Adrenal gland (tissue), 12 donors: ENCODE results near the gene INTS1. TPM values are rescaled to one million over a fixed set of nuclear protein-coding genes. Genes with fewer than 3 reads are reported as not detected.
A peak's percentile ranks its signal among the peaks of the same experiment; 100 is the strongest.

Source experiments
- DNase-seq, 7 donors: peaks; one replicate each; pipeline ENCODE4 v3.0.0-alpha.2; 2019 to 2020
- H3K27ac ChIP-seq, 5 donors: fragments of 200-600 bp; sonication (generic) in 4 of 5; 1 replicate in 3 of 5; 2 replicates in 2 of 5; pipeline versions ENCODE4 v1.5.1 to v1.8.0; 2016 to 2020; ENCODE audit warnings: mild to moderate bottlenecking in 1 of 5
- H3K27me3 ChIP-seq: fragments of 200-600 bp; 2 replicates; pipeline ENCODE4 v1.8.0; 2021
- H3K36me3 ChIP-seq, 2 donors: fragments of 200-600 bp; replicated peaks in 1 of 2; 1 replicate in 1 of 2; 2 replicates in 1 of 2; pipeline versions ENCODE4 v1.5.1 to v1.8.0; 2018 to 2022
- H3K4me1 ChIP-seq, 2 donors: fragments of 200-600 bp; replicated peaks in 1 of 2; 1 replicate in 1 of 2; 2 replicates in 1 of 2; pipeline versions ENCODE4 v1.5.1 to v1.8.0; 2018 to 2021
- H3K4me3 ChIP-seq, 4 donors: fragments of 200-600 bp; sonication (generic) in 3 of 4; one replicate each; pipeline ENCODE4 v1.5.1; 2016 to 2018
- H3K9me3 ChIP-seq, 3 donors: fragments of 200-600 bp; sonication (generic) in 1 of 3; replicated peaks in 1 of 3; 1 replicate in 2 of 3; 2 replicates in 1 of 3; pipeline versions ENCODE4 v1.5.1 to v1.8.0; 2016 to 2021
- CTCF ChIP-seq, 6 experiments: fragments of 450-650 bp in 4 of 6; fragments of 200-600 bp in 2 of 6; sonication (generic) in 1 of 6; IDR thresholded peaks; 1 replicate in 5 of 6; 2 replicates in 1 of 6; pipeline versions ENCODE4 v1.5.1 to v1.8.0; 2016 to 2021; ENCODE audit warnings: antibody characterized with exemption in 6 of 6, mild to moderate bottlenecking in 2 of 6, moderate library complexity in 1 of 6
- POLR2A ChIP-seq, 2 donors: fragments of 450-650 bp; IDR thresholded peaks; one replicate each; pipeline ENCODE4 v1.6.1; 2017; ENCODE audit warnings: antibody characterized with exemption in 2 of 2, mild to moderate bottlenecking in 2 of 2, moderate library complexity in 1 of 2
- WGBS, 4 donors: extraction: QIAGEN DNeasy Blood & Tissue Kit in 2 of 4; methylation state at CpG; one replicate each; pipeline versions ENCODE4 v1.1.5 to v1.1.7; 2013 to 2017; 5-methylcytosine and 5-hydroxymethylcytosine counted together
- intact Hi-C, 2 donors: fragments of 100-400 bp; cut with DNase I; formaldehyde crosslinking; loops; one replicate each; pipeline versions ENCODE4 v1.14.1 to v1.15.0; 2022 to 2023
- polyA plus RNA-seq, 3 donors: library from polyadenylated mRNA; stranded (reverse); fragments of 200-250 nt in 2 of 3; fragments of 350-450 nt in 1 of 3; fragmentation: Illumina TruSeq in 1 of 3; extraction: RNeasy Lipid Tissue Mini Kit (QIAGEN cat#74804) in 1 of 3; gene quantifications; one replicate each; pipeline ENCODE4 v1.2.3, GENCODE V29; 2013 to 2014
- total RNA-seq, 9 donors: library from RNA; depleted of rRNA in 4 of 9; stranded (reverse); fragments of >200 nt in 4 of 9; fragments of 120-200 nt in 1 of 9; fragmentation: NEBNext Ultra II Directional in 1 of 9; extraction: Animal tissue kit (Norgen Biotek cat#: 25700) in 1 of 9; gene quantifications; one replicate each; pipeline versions ENCODE4 v1.1.0 to v1.2.4, GENCODE V29; 2013 to 2023
- donor health status: healthy with polysubstance abuse.
- donor health status: Bipolar disorder and iron deficiency.
- donor health status: DM: yes; HTN: yes; CAD: no.
- donor health status: DM: no; HTN: no; CAD: no.
- donor health status: DM: no; HTN: no; CAD: no.
- donor health status: DM: yes; HTN: yes; CAD: no.

INTS1 gene
- total and polyA plus RNA-seq, 12 donors = 4.7 to 152 (median 72.8) TPM

DNA sequence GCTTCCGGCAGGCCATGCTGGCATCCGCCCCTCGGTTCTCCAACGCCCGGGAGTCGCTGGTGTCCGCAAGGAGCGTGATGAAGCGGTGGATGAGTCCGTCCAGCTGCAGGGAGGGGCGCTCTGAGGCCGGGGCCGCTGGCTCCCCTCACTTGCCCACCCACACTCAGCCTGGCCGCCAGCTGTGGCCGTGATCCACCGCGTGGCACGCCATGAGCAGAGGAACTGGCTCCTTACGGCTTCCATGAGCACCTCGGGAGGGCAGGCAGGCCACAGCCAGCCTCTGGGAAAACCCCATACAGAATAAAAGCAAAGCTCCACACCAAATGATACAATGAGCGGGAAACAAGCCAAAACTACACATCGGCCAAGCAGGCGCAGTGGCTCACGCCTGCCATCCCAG lies 29.5 kb downstream of the INTS1 start:
- H3K4me1 ChIP-seq = peaks cover 0 to 3% of the 10 kb centered on the region in 2 donors
- H3K27me3 ChIP-seq = no peaks in the 10 kb centered on the region
- no peak overlapping the region for H3K4me3 ChIP-seq
- peaks cover 0 to 70% of the 10 kb centered on the region in 2 donors for H3K36me3 ChIP-seq
- intact Hi-C loops = loop anchor here (5.0 kb wide), 3 partner anchors 37 to 282 kb away; no protein-coding TSS in a partner anchor
- no peak overlapping the region for H3K27ac ChIP-seq
- 86 to 95% (median 90%) methylated on average over 7 to 24 of the region's 24 CpGs for WGBS, 4 donors
- no peaks in the 10 kb centered on the region for H3K9me3 ChIP-seq
- TF ChIP-seq POLR2A (IDR thresholded peaks at IDR 0.05) (no peak), CTCF (IDR thresholded peaks at IDR 0.05) (no peak)
- no peak for DNase-seq

- DNase-seq = peak; percentile 82 to 95 (median 91)
- Histone ChIP-seq H3K27ac (no peak overlapping the region), H3K9me3 (no peaks in the 10 kb centered on the region), H3K4me3 (no peak overlapping the region), H3K4me1 (peaks cover 0 to 3% of the 10 kb centered on the region in 2 donors), H3K27me3 (no peaks in the 10 kb centered on the region), H3K36me3 (peaks cover 0 to 70% of the 10 kb centered on the region in 2 donors)
- intact Hi-C loops = loop anchor here (5.0 kb wide), 3 partner anchors 37 to 282 kb away; no protein-coding TSS in a partner anchor
- no peak for TF ChIP-seq POLR2A (IDR thresholded peaks at IDR 0.05)
- peak; percentile 82 to 98 (median 93) for TF ChIP-seq CTCF (IDR thresholded peaks at IDR 0.05)
- WGBS, 4 donors = 17 to 37% (median 27%) methylated on average over 22 to 37 of the region's 37 CpGs
These were observed 30.2 kb downstream of the INTS1 start for GRCh38 chr7:1473864-1474512.

DNA sequence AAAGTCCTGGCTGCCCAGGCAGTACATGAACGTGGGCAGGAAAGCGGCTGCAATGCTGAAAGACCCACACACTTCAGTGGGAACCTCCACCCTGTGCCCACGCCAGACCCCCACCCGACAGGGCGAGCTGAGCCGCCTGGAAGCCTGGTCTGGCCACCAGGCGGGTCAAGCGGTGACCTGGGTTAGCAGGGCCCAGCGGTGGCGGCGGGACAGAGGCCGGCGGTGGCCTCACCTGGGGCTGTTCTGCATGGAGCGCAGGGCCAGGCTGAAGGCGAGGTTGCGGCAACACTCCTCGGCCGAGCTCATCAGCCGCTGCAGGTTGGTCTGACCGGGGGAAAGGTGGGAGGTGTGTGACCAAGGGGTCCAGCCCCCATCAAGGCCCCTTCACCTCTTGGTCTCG lies 33.3 kb downstream of the INTS1 start:
- no peaks in the 10 kb centered on the region for H3K27me3 ChIP-seq
- H3K9me3 ChIP-seq = no peaks in the 10 kb centered on the region
- 95 to 99% (median 96%) methylated on average over 19 to 21 of the region's 21 CpGs for WGBS, 4 donors
- DNase-seq = no peak
- no peak overlapping the region for H3K4me3 ChIP-seq
- peaks cover 0 to 48% of the 10 kb centered on the region in 2 donors for H3K36me3 ChIP-seq
- H3K27ac ChIP-seq = no peak overlapping the region
- peaks cover 11 to 16% of the 10 kb centered on the region in 2 donors for H3K4me1 ChIP-seq
- no peak for TF ChIP-seq CTCF (IDR thresholded peaks at IDR 0.05)
- no peak for TF ChIP-seq POLR2A (IDR thresholded peaks at IDR 0.05)
- intact Hi-C loops = loop anchor here (5.0 kb wide), 3 partner anchors 34 to 279 kb away; no protein-coding TSS in a partner anchor

- no peaks in the 10 kb centered on the region for H3K9me3 ChIP-seq
- H3K36me3 ChIP-seq = peaks cover 0 to 44% of the 10 kb centered on the region in 2 donors
- H3K4me1 ChIP-seq = peaks cover 11 to 15% of the 10 kb centered on the region in 2 donors
- H3K27me3 ChIP-seq = no peaks in the 10 kb centered on the region
- WGBS, 4 donors = 90 to 93% (median 92%) methylated on average over 2 to 24 of the region's 24 CpGs
- H3K4me3 ChIP-seq = no peak overlapping the region
- no peak for DNase-seq
- no peak overlapping the region for H3K27ac ChIP-seq
- intact Hi-C loops = no loop called here
- no peak for TF ChIP-seq CTCF (IDR thresholded peaks at IDR 0.05)
- TF ChIP-seq POLR2A (IDR thresholded peaks at IDR 0.05) = no peak
These were observed 35.4 kb downstream of the INTS1 start for GRCh38 chr7:1468643-1469298.
